AML-193 (cell line): ENCODE data around the gene NR2E1.

Experiments
- DNase-seq, 2 experiments: peaks; one replicate each; lab custom pipeline; 2025; lab: John Stamatoyannopoulos, UW

NR2E1 gene

GRCh38 chr6:108165714-108166663 lies at the start of gene NR2E1:
NR2E1 (plus strand) TSS chr6:108166022; CDS start chr6:108166766, 744 bp downstream.
- DNase-seq, result no peak

GRCh38 chr6:108116546-108117426 lies 49.0 kb upstream of the NR2E1 start:
- no peak for DNase-seq

GRCh38 chr6:108117427-108118358 lies 48.1 kb upstream of the NR2E1 start:
- peak; percentile 34 to 44 for DNase-seq

- no peak for DNase-seq
Measured at GRCh38 chr6:108118359-108118724, 47.5 kb upstream of the NR2E1 start.

GRCh38 chr6:108118810-108119768 lies 46.7 kb upstream of the NR2E1 start:
- DNase-seq, result no peak

GRCh38 chr6:108119769-108120141 lies 46.1 kb upstream of the NR2E1 start:
- DNase-seq, result no peak

- no peak for DNase-seq
Measured at GRCh38 chr6:108120311-108120710, 45.5 kb upstream of the NR2E1 start.

GRCh38 chr6:108121612-108122011 lies 44.2 kb upstream of the NR2E1 start:
- DNase-seq, result no peak

GRCh38 chr6:108123481-108123929 lies 42.3 kb upstream of the NR2E1 start:
- DNase-seq, result no peak

GRCh38 chr6:108123946-108124345 lies 41.9 kb upstream of the NR2E1 start:
- DNase-seq, result no peak

GRCh38 chr6:108127056-108127455 lies 38.8 kb upstream of the NR2E1 start:
- DNase-seq, result no peak

GRCh38 chr6:108127826-108128225 lies 38.0 kb upstream of the NR2E1 start:
- DNase-seq, result no peak

GRCh38 chr6:108130262-108130661 lies 35.6 kb upstream of the NR2E1 start:
- no peak for DNase-seq

GRCh38 chr6:108132863-108133262 lies 33.0 kb upstream of the NR2E1 start:
- DNase-seq, result no peak

GRCh38 chr6:108133594-108134179 lies 32.1 kb upstream of the NR2E1 start:
- no peak for DNase-seq

- no peak for DNase-seq
Measured at GRCh38 chr6:108134213-108134970, 31.4 kb upstream of the NR2E1 start.

- DNase-seq, result no peak
Measured at GRCh38 chr6:108142240-108142639, 23.6 kb upstream of the NR2E1 start.

- no peak for DNase-seq
Measured at GRCh38 chr6:108145639-108146038, 20.2 kb upstream of the NR2E1 start.

- no peak for DNase-seq
Measured at GRCh38 chr6:108152446-108152845, 13.4 kb upstream of the NR2E1 start.
